Thyroid gland (tissue), 4 donors: Measurements from ENCODE around the gene FRRS1L.

Experiments used
- POLR2A ChIP-seq, 2 donors: fragments of 450-650 bp; IDR thresholded peaks; one replicate each; pipeline ENCODE4 v1.6.1; 2017; ENCODE audit warnings: antibody characterized with exemption in 2 of 2, mild to moderate bottlenecking in 2 of 2, moderate library complexity in 1 of 2
- TF ChIP-seq, protein P1 (sequence below), 6 experiments: fragments of 200-600 bp in 3 of 6; fragments of 450-650 bp in 3 of 6; sonication (generic) in 3 of 6; IDR thresholded peaks; one replicate each; pipeline ENCODE4 v1.5.1; 2016 to 2019; ENCODE audit warnings: antibody characterized with exemption in 6 of 6, mild to moderate bottlenecking in 2 of 6, inconsistent platforms in 1 of 6, moderate library complexity in 1 of 6

DNA sequence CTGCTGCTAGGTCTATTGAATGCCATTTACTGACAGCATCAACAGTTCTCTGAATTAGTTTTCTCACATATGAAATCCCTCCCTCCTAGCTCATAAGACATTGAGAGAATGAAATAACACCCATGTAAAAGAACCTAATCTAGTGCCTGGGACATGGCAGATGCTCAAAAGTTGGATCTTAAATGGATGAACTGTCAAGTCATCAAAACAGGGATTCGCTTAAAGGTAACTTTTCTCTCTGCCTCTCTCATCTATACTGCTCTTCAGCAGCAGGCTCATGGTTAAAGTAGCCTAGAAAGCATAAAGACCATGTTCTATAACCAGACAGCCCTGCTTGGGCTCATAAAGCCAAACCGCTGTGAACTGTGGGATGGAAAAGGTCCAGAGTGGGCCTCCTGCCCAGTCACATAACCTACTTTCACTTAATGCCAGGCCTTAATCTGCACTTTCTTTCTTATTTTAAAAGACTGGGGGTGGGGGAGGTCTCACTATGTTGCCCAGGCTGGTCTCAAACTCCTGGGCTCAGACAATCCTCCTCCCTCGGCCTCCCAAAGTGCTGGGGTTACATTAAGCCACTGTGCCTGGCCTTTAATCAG lies 51.0 kb downstream of the FRRS1L start:
- TF ChIP-seq, protein P1, sequence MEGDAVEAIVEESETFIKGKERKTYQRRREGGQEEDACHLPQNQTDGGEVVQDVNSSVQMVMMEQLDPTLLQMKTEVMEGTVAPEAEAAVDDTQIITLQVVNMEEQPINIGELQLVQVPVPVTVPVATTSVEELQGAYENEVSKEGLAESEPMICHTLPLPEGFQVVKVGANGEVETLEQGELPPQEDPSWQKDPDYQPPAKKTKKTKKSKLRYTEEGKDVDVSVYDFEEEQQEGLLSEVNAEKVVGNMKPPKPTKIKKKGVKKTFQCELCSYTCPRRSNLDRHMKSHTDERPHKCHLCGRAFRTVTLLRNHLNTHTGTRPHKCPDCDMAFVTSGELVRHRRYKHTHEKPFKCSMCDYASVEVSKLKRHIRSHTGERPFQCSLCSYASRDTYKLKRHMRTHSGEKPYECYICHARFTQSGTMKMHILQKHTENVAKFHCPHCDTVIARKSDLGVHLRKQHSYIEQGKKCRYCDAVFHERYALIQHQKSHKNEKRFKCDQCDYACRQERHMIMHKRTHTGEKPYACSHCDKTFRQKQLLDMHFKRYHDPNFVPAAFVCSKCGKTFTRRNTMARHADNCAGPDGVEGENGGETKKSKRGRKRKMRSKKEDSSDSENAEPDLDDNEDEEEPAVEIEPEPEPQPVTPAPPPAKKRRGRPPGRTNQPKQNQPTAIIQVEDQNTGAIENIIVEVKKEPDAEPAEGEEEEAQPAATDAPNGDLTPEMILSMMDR (IDR thresholded peaks at IDR 0.05), result no peak
- TF ChIP-seq POLR2A (IDR thresholded peaks at IDR 0.05), result no peak
